Measurements from ENCODE around the gene TREML2. TPM values are rescaled to one million over a fixed set of nuclear protein-coding genes. Genes with fewer than 3 reads are reported as not detected.
A peak's percentile ranks its signal among the peaks of the same experiment; 100 is the strongest.

The TREML2 gene
- total RNA-seq, 2 experiments from 2014 or later = 12.1 to 12.2 TPM

- H3K36me3 Mint-ChIP-seq (ENCODE audit: low read depth) = peaks cover under 1% of the 10 kb centered on the region
- no peak overlapping the region for H3K4me3 Mint-ChIP-seq
- no peak for DNase-seq
- no peaks in the 10 kb centered on the region for H3K27me3 Mint-ChIP-seq (ENCODE audit: low read depth)
- CTCF ChIA-PET = interaction anchor here (0.7 kb wide), 1 partner anchor 111 kb away, joined by 3 read pairs; no protein-coding TSS in a partner anchor
- intact Hi-C loops (cut with micrococcal nuclease) = no loop called here
- H3K4me1 Mint-ChIP-seq (ENCODE audit: low read depth) = peaks cover 31% of the 10 kb centered on the region
- H3K27ac Mint-ChIP-seq = no peak overlapping the region
- peaks cover 4% of the 10 kb centered on the region for H3K9me3 Mint-ChIP-seq
Measured at GRCh38 chr6:41184761-41185160, 16.2 kb downstream of the TREML2 start.

- H3K27me3 Mint-ChIP-seq (ENCODE audit: low read depth) = no peaks in the 10 kb centered on the region
- H3K9me3 Mint-ChIP-seq = no peaks in the 10 kb centered on the region
- H3K4me1 Mint-ChIP-seq (ENCODE audit: low read depth) = peaks cover 24% of the 10 kb centered on the region
- peak; percentile 74 for DNase-seq
- intact Hi-C loops (cut with micrococcal nuclease) = loop anchor here (1.0 to 2.0 kb wide), 4 partner anchors 90 to 176 kb away; partner anchors contain the start of genes NFYA and OARD1
- no peak overlapping the region for H3K27ac Mint-ChIP-seq
- no peak overlapping the region for H3K4me3 Mint-ChIP-seq
- H3K36me3 Mint-ChIP-seq (ENCODE audit: low read depth) = no peaks in the 10 kb centered on the region
- CTCF ChIA-PET = interaction anchor here (0.6 to 2.7 kb wide), 37 partner anchors 8 to 155 kb away, joined by 3 to 13 read pairs (median 4); partner anchors contain the start of genes APOBEC2, TREML2 and TREML4
Measured at GRCh38 chr6:41182069-41183034, 18.6 kb downstream of the TREML2 start.

GRCh38 chr6:41181566-41181965, 19.4 kb downstream of the TREML2 start:
- H3K9me3 Mint-ChIP-seq = no peaks in the 10 kb centered on the region
- CTCF ChIA-PET = interaction anchor here (0.6 to 2.0 kb wide), 20 partner anchors 8 to 177 kb away, joined by 3 to 13 read pairs (median 4); partner anchors contain the start of genes APOBEC2 and TREML4
- H3K27me3 Mint-ChIP-seq (ENCODE audit: low read depth) = no peaks in the 10 kb centered on the region
- no peak for DNase-seq
- H3K36me3 Mint-ChIP-seq (ENCODE audit: low read depth) = no peaks in the 10 kb centered on the region
- H3K4me1 Mint-ChIP-seq (ENCODE audit: low read depth) = peaks cover 19% of the 10 kb centered on the region
- H3K4me3 Mint-ChIP-seq = no peak overlapping the region
- H3K27ac Mint-ChIP-seq = no peak overlapping the region
- intact Hi-C loops (cut with micrococcal nuclease) = no loop called here

GRCh38 chr6:41179163-41179562, 21.8 kb downstream of the TREML2 start:
- peaks cover 11% of the 10 kb centered on the region for H3K4me1 Mint-ChIP-seq (ENCODE audit: low read depth)
- H3K9me3 Mint-ChIP-seq = no peaks in the 10 kb centered on the region
- H3K27ac Mint-ChIP-seq = no peak overlapping the region
- no peak overlapping the region for H3K4me3 Mint-ChIP-seq
- intact Hi-C loops (cut with micrococcal nuclease) = no loop called here
- CTCF ChIA-PET = interaction anchor here (0.6 to 0.9 kb wide), 2 partner anchors 23 to 119 kb away, joined by 3 read pairs; no protein-coding TSS in a partner anchor
- DNase-seq = no peak
- H3K36me3 Mint-ChIP-seq (ENCODE audit: low read depth) = no peaks in the 10 kb centered on the region
- H3K27me3 Mint-ChIP-seq (ENCODE audit: low read depth) = no peaks in the 10 kb centered on the region

GRCh38 chr6:41177695-41178094, 23.3 kb downstream of the TREML2 start:
- H3K4me1 Mint-ChIP-seq (ENCODE audit: low read depth) = peaks cover 10% of the 10 kb centered on the region
- H3K27me3 Mint-ChIP-seq (ENCODE audit: low read depth) = no peaks in the 10 kb centered on the region
- no peak overlapping the region for H3K27ac Mint-ChIP-seq
- intact Hi-C loops (cut with micrococcal nuclease) = no loop called here
- no peak for DNase-seq
- CTCF ChIA-PET = interaction anchor here (1.6 kb wide), 1 partner anchor 9 kb away, joined by 8 read pairs; no protein-coding TSS in a partner anchor
- no peak overlapping the region for H3K4me3 Mint-ChIP-seq
- no peaks in the 10 kb centered on the region for H3K9me3 Mint-ChIP-seq
- no peaks in the 10 kb centered on the region for H3K36me3 Mint-ChIP-seq (ENCODE audit: low read depth)

GRCh38 chr6:41177287-41177686, 23.7 kb downstream of the TREML2 start:
- H3K27ac Mint-ChIP-seq = no peak overlapping the region
- H3K9me3 Mint-ChIP-seq = no peaks in the 10 kb centered on the region
- H3K4me3 Mint-ChIP-seq = no peak overlapping the region
- no peaks in the 10 kb centered on the region for H3K36me3 Mint-ChIP-seq (ENCODE audit: low read depth)
- CTCF ChIA-PET = interaction anchor here (0.7 to 1.6 kb wide), 2 partner anchors 10 to 103 kb away, joined by 3 to 8 read pairs; no protein-coding TSS in a partner anchor
- H3K27me3 Mint-ChIP-seq (ENCODE audit: low read depth) = no peaks in the 10 kb centered on the region
- no peak for DNase-seq
- intact Hi-C loops (cut with micrococcal nuclease) = no loop called here
- peaks cover 8% of the 10 kb centered on the region for H3K4me1 Mint-ChIP-seq (ENCODE audit: low read depth)

- Mint-ChIP-seq H3K4me3 (no peak overlapping the region), H3K9me3 (no peaks in the 10 kb centered on the region), H3K27me3 (ENCODE audit: low read depth) (no peaks in the 10 kb centered on the region), H3K36me3 (ENCODE audit: low read depth) (no peaks in the 10 kb centered on the region), H3K27ac (no peak overlapping the region), H3K4me1 (ENCODE audit: low read depth) (no peaks in the 10 kb centered on the region)
- intact Hi-C loops (cut with micrococcal nuclease) = no loop called here
- DNase-seq = no peak
- CTCF ChIA-PET = no interaction called here
Measured at GRCh38 chr6:41176189-41176588, 24.8 kb downstream of the TREML2 start.

GRCh38 chr6:41175084-41175483, 25.9 kb downstream of the TREML2 start:
- H3K4me1 Mint-ChIP-seq (ENCODE audit: low read depth) = no peaks in the 10 kb centered on the region
- CTCF ChIA-PET = no interaction called here
- no peak overlapping the region for H3K27ac Mint-ChIP-seq
- DNase-seq = no peak
- H3K27me3 Mint-ChIP-seq (ENCODE audit: low read depth) = no peaks in the 10 kb centered on the region
- no peak overlapping the region for H3K4me3 Mint-ChIP-seq
- no peaks in the 10 kb centered on the region for H3K9me3 Mint-ChIP-seq
- no peaks in the 10 kb centered on the region for H3K36me3 Mint-ChIP-seq (ENCODE audit: low read depth)
- intact Hi-C loops (cut with micrococcal nuclease) = no loop called here

GRCh38 chr6:41174610-41175009, 26.3 kb downstream of the TREML2 start:
- intact Hi-C loops (cut with micrococcal nuclease) = no loop called here
- Mint-ChIP-seq H3K36me3 (ENCODE audit: low read depth) (no peaks in the 10 kb centered on the region), H3K9me3 (no peaks in the 10 kb centered on the region), H3K27me3 (ENCODE audit: low read depth) (no peaks in the 10 kb centered on the region), H3K27ac (no peak overlapping the region), H3K4me3 (no peak overlapping the region), H3K4me1 (ENCODE audit: low read depth) (no peaks in the 10 kb centered on the region)
- CTCF ChIA-PET = interaction anchor here (1.2 kb wide), 1 partner anchor 14 kb away, joined by 3 read pairs; no protein-coding TSS in a partner anchor
- DNase-seq = no peak

GRCh38 chr6:41171908-41172307, 29.0 kb downstream of the TREML2 start:
- Mint-ChIP-seq H3K27me3 (ENCODE audit: low read depth) (no peaks in the 10 kb centered on the region), H3K36me3 (ENCODE audit: low read depth) (no peaks in the 10 kb centered on the region), H3K27ac (no peak overlapping the region), H3K4me3 (no peak overlapping the region), H3K9me3 (no peaks in the 10 kb centered on the region), H3K4me1 (ENCODE audit: low read depth) (peaks cover 3% of the 10 kb centered on the region)
- intact Hi-C loops (cut with micrococcal nuclease) = no loop called here
- DNase-seq = no peak
- CTCF ChIA-PET = no interaction called here

GRCh38 chr6:41170547-41171160, 30.3 kb downstream of the TREML2 start:
- CTCF ChIA-PET = interaction anchor here (0.6 to 2.9 kb wide), 2 partner anchors 12 to 83 kb away, joined by 4 to 11 read pairs; no protein-coding TSS in a partner anchor
- no peak for DNase-seq
- intact Hi-C loops (cut with micrococcal nuclease) = no loop called here
- Mint-ChIP-seq H3K4me3 (no peak overlapping the region), H3K27ac (no peak overlapping the region), H3K9me3 (no peaks in the 10 kb centered on the region), H3K4me1 (ENCODE audit: low read depth) (peaks cover 3% of the 10 kb centered on the region), H3K36me3 (ENCODE audit: low read depth) (no peaks in the 10 kb centered on the region), H3K27me3 (ENCODE audit: low read depth) (no peaks in the 10 kb centered on the region)

All from activated naive CD4-positive, alpha-beta T cell treated with anti-CD3 and anti-CD28 coated beads for 36 hours (primary cell).